H9 (cell line): ENCODE data around the gene ZC3H18. TPM values are rescaled to one million over a fixed set of nuclear protein-coding genes. Genes with fewer than 3 reads are reported as not detected.

Experiments used
- DNase-seq: peaks from one replicate; pipeline ENCODE4 v3.0.0-alpha.2; 2017
- H2AFZ ChIP-seq: one replicate; pipeline ENCODE4 v1.6.1; 2013; ENCODE audit warnings: mild to moderate bottlenecking, low read length, control low read depth, moderate library complexity
- H2AK5ac ChIP-seq: 2 replicates; pipeline ENCODE4 v1.6.1; 2013; ENCODE audit warnings: low read length, control low read depth, mixed read lengths; ENCODE audit not compliant: insufficient read length
- H2BK120ac ChIP-seq: one replicate; pipeline ENCODE4 v1.6.1; 2013; ENCODE audit warnings: low read depth, mild to moderate bottlenecking, low read length, control low read depth, inconsistent platforms; ENCODE audit not compliant: poor library complexity, severe bottlenecking
- H2BK12ac ChIP-seq: 2 replicates; pipeline ENCODE4 v1.6.1; 2013; ENCODE audit warnings: low read length, control low read depth, mixed read lengths, low read depth; ENCODE audit not compliant: insufficient read length
- H2BK15ac ChIP-seq: 2 replicates; pipeline ENCODE4 v1.6.1; 2013; ENCODE audit warnings: low read depth, low read length, control low read depth
- H2BK20ac ChIP-seq: one replicate; pipeline ENCODE4 v1.6.1; 2013; ENCODE audit warnings: low read depth, mild to moderate bottlenecking, low read length, control low read depth, inconsistent platforms; ENCODE audit not compliant: poor library complexity, severe bottlenecking
- H2BK5ac ChIP-seq: 2 replicates; pipeline ENCODE4 v1.6.1; 2013; ENCODE audit warnings: low read length, control low read depth, mixed read lengths; ENCODE audit not compliant: insufficient read length
- H3K14ac ChIP-seq: 2 replicates; pipeline ENCODE4 v1.6.1; 2013; ENCODE audit warnings: low read length, control low read depth; ENCODE audit not compliant: insufficient read depth
- H3K18ac ChIP-seq: 2 replicates; pipeline ENCODE4 v1.6.1; 2013; ENCODE audit warnings: low read depth, mild to moderate bottlenecking, mixed read lengths, low read length, control low read depth; ENCODE audit not compliant: insufficient read length
- H3K23ac ChIP-seq: 2 replicates; pipeline ENCODE4 v1.6.1; 2013; ENCODE audit warnings: low read length, control low read depth, mixed read lengths, low read depth; ENCODE audit not compliant: insufficient read length
- H3K23me2 ChIP-seq: 2 replicates; pipeline ENCODE4 v1.6.1; 2013; ENCODE audit warnings: low read depth, mild to moderate bottlenecking, mixed read lengths, low read length, control low read depth; ENCODE audit not compliant: insufficient read length, poor library complexity, severe bottlenecking
- H3K27ac ChIP-seq: 2 replicates; pipeline ENCODE4 v1.5.1; 2013; ENCODE audit warnings: low read length, control low read depth, mixed read lengths, low read depth; ENCODE audit not compliant: insufficient read length
- H3K27me3 ChIP-seq: 2 replicates; pipeline ENCODE4 v1.6.1; 2013; ENCODE audit warnings: low read length, control low read depth, inconsistent platforms; ENCODE audit not compliant: insufficient read depth
- H3K4ac ChIP-seq: 2 replicates; pipeline ENCODE4 v1.6.1; 2013; ENCODE audit warnings: low read depth, mild to moderate bottlenecking, control low read depth, inconsistent platforms, low read length, moderate library complexity
- H3K4me1 ChIP-seq: 2 replicates; pipeline ENCODE4 v1.6.1; 2013; ENCODE audit warnings: low read length, control low read depth, inconsistent platforms; ENCODE audit not compliant: insufficient read depth
- H3K4me2 ChIP-seq: 2 replicates; pipeline ENCODE4 v1.6.1; 2013; ENCODE audit warnings: low read length, control low read depth, mixed read lengths; ENCODE audit not compliant: insufficient read length, insufficient read depth
- H3K56ac ChIP-seq: 2 replicates; pipeline ENCODE4 v1.6.1; 2013; ENCODE audit warnings: low read depth, mild to moderate bottlenecking, mixed read lengths, low read length, control low read depth; ENCODE audit not compliant: insufficient read length
- H3K79me1 ChIP-seq: 2 replicates; pipeline ENCODE4 v1.6.1; 2013; ENCODE audit warnings: low read depth, mild to moderate bottlenecking, moderate library complexity, low read length, control low read depth, inconsistent platforms; ENCODE audit not compliant: insufficient read depth, poor library complexity, severe bottlenecking
- H3K79me2 ChIP-seq: 2 replicates; pipeline ENCODE4 v1.6.1; 2013; ENCODE audit warnings: low read length, control low read depth, inconsistent platforms; ENCODE audit not compliant: insufficient read depth
- H3K9ac ChIP-seq: 2 replicates; pipeline ENCODE4 v1.6.1; 2013; ENCODE audit warnings: low read length, control low read depth, mixed read lengths; ENCODE audit not compliant: insufficient read length; ENCODE audit errors: extremely low read depth
- H3K9me3 ChIP-seq: one replicate; pipeline ENCODE4 v1.6.1; 2013; ENCODE audit warnings: low read depth, low read length, inconsistent platforms; ENCODE audit not compliant: control insufficient read depth
- H3T11ph ChIP-seq: one replicate; pipeline ENCODE4 v1.6.1; 2013; ENCODE audit warnings: mild to moderate bottlenecking, low read length, control low read depth, inconsistent platforms
- H4K20me1 ChIP-seq: one replicate; pipeline ENCODE4 v1.6.1; 2013; ENCODE audit not compliant: control insufficient read depth, insufficient read length, insufficient read depth
- H4K5ac ChIP-seq: 2 replicates; pipeline ENCODE4 v1.6.1; 2013; ENCODE audit warnings: low read depth, mild to moderate bottlenecking, mixed read lengths, low read length, control low read depth; ENCODE audit not compliant: insufficient read length
- H4K8ac ChIP-seq: replicated peaks from 2 replicates; pipeline ENCODE4 v1.6.1; 2013; ENCODE audit warnings: low read length, control low read depth, mixed read lengths, low read depth; ENCODE audit not compliant: insufficient read length
- H4K91ac ChIP-seq: 2 replicates; pipeline ENCODE4 v1.6.1; 2013; ENCODE audit warnings: low read depth, mild to moderate bottlenecking, moderate library complexity, mixed read lengths, low read length, control low read depth; ENCODE audit not compliant: insufficient read length
- H3K27ac Mint-ChIP-seq, 3 experiments: 2 replicates in 2 of 3; 3 replicates in 1 of 3; pipeline ENCODE4 v1.8.0; 2020 to 2021; ENCODE audit warnings: mixed read lengths in 3 of 3, mild to moderate bottlenecking in 1 of 3, moderate library complexity in 1 of 3
- H3K27me3 Mint-ChIP-seq: 2 replicates; pipeline ENCODE4 v1.8.0; 2021; ENCODE audit warnings: low read depth, mild to moderate bottlenecking, moderate library complexity, mixed read lengths
- H3K36me3 Mint-ChIP-seq, 3 experiments: 2 replicates in 2 of 3; 3 replicates in 1 of 3; pipeline ENCODE4 v1.8.0; 2020 to 2021; ENCODE audit warnings: low read depth in 3 of 3, mixed read lengths in 3 of 3; ENCODE audit not compliant: insufficient read depth in 1 of 3
- H3K4me1 Mint-ChIP-seq, 2 experiments: 2 replicates each; pipeline ENCODE4 v1.8.0; 2020; ENCODE audit warnings: mixed read lengths in 2 of 2
- H3K4me3 Mint-ChIP-seq, 2 experiments: 2 replicates in 1 of 2; 3 replicates in 1 of 2; pipeline ENCODE4 v1.8.0; 2020 to 2021; ENCODE audit warnings: mild to moderate bottlenecking in 2 of 2, mixed read lengths in 2 of 2, moderate library complexity in 1 of 2
- H3K9me3 Mint-ChIP-seq, 2 experiments: 2 replicates in 1 of 2; 3 replicates in 1 of 2; pipeline ENCODE4 v1.8.0; 2020; ENCODE audit warnings: mild to moderate bottlenecking in 2 of 2, mixed read lengths in 2 of 2, moderate library complexity in 1 of 2
- CTCF ChIP-seq: fragments of 200-600 bp; sonication (generic); conservative IDR thresholded peaks from 3 replicates; pipeline ENCODE4 v1.8.0; 2021; ENCODE audit warnings: antibody characterized with exemption, mild to moderate bottlenecking
- WGBS: extraction: QIAGEN DNeasy Blood & Tissue Kit; methylation state at CpG from one replicate; pipeline ENCODE4 v1.1.7; 2013; ENCODE audit warnings: missing lambda C conversion rate, low lambda C conversion rate, mixed read lengths; ENCODE audit not compliant: insufficient read length; ENCODE audit errors: extremely low coverage; 5-methylcytosine and 5-hydroxymethylcytosine counted together
- total RNA-seq: library from RNA; stranded (reverse); gene quantifications from 2 replicates; pipeline ENCODE4 v1.2.1, GENCODE V29; 2021

Gene ZC3H18
- total RNA-seq, 1 experiment from 2014 or later = 69.7 TPM

GRCh38 chr16:88630941-88631340 is 60.7 kb downstream of the ZC3H18 start:
- no peak overlapping the region for H4K8ac ChIP-seq
- no peaks in the 10 kb centered on the region for H3K9me3 ChIP-seq
- no peak overlapping the region for H3K27ac ChIP-seq
- H2BK5ac ChIP-seq = no peak overlapping the region
- no peak overlapping the region for H2AFZ ChIP-seq
- H3K9ac ChIP-seq = no peak overlapping the region
- H3K4me3 Mint-ChIP-seq = no peak overlapping the region
- H3K4ac ChIP-seq = no peak overlapping the region
- peaks cover 4% of the 10 kb centered on the region for H3K27me3 Mint-ChIP-seq
- peaks cover 0 to 21% of the 10 kb centered on the region in 2 experiments; a peak in 3 of 4 replicates for H3K4me1 Mint-ChIP-seq
- peaks cover 15% of the 10 kb centered on the region for H3K23me2 ChIP-seq
- H3K14ac ChIP-seq = no peak overlapping the region
- no CpG with 5 or more reads among the region's 23 CpGs for WGBS
- no peak overlapping the region for H3K23ac ChIP-seq
- no peak for DNase-seq
- H2BK120ac ChIP-seq = no peak overlapping the region
- no peaks in the 10 kb centered on the region for H4K20me1 ChIP-seq
- H3K27me3 ChIP-seq = no peaks in the 10 kb centered on the region
- H3K4me1 ChIP-seq = no peaks in the 10 kb centered on the region
- no peak overlapping the region for H2AK5ac ChIP-seq
- H2BK20ac ChIP-seq = no peak overlapping the region
- H3K4me2 ChIP-seq = no peak overlapping the region
- H3T11ph ChIP-seq = no peak overlapping the region
- peaks cover 13 to 53% (median 46%) of the 10 kb centered on the region in 3 experiments; a peak in 6 of 7 replicates for H3K36me3 Mint-ChIP-seq
- H3K79me1 ChIP-seq = no peaks in the 10 kb centered on the region
- no peaks in the 10 kb centered on the region; a peak in 1 of 5 replicates for H3K9me3 Mint-ChIP-seq
- H3K79me2 ChIP-seq = no peaks in the 10 kb centered on the region
- no peak overlapping the region for H3K56ac ChIP-seq
- H3K27ac Mint-ChIP-seq = no peak overlapping the region
- no peak overlapping the region for H3K18ac ChIP-seq
- no peak overlapping the region for H4K91ac ChIP-seq
- no peak overlapping the region for H4K5ac ChIP-seq
- H2BK12ac ChIP-seq = no peak overlapping the region
- no peak overlapping the region for H2BK15ac ChIP-seq
- TF ChIP-seq CTCF = no peak
